GM18858 (cell line): ENCODE data around the gene DCHS1.

Experiments used
- ATAC-seq: cut with Tn5 transposase; IDR thresholded peaks from one replicate; pipeline ENCODE4 v1.9.1; 2021; ENCODE audit not compliant: unreplicated experiment

Gene DCHS1

DNA sequence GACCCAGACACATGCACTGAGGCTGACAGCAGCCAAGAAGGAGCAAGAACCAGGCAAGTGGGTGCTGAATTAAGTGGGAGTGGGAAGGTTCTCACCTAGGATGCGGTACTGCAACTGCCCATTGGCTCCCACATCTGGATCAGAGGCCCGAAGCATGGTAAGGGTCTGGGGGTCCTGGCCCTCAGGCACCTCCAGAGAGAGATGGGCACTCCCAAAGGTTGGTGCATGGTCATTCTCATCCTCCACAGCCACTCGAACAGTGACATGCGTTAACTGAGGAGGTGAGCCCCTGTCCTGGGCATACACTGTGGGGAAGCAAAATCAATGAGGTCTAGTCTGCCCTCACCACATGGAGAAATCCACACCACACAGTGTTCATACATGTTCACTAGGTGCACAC, 27.1 kb downstream of the DCHS1 start:
- ATAC-seq, result no peak

DNA sequence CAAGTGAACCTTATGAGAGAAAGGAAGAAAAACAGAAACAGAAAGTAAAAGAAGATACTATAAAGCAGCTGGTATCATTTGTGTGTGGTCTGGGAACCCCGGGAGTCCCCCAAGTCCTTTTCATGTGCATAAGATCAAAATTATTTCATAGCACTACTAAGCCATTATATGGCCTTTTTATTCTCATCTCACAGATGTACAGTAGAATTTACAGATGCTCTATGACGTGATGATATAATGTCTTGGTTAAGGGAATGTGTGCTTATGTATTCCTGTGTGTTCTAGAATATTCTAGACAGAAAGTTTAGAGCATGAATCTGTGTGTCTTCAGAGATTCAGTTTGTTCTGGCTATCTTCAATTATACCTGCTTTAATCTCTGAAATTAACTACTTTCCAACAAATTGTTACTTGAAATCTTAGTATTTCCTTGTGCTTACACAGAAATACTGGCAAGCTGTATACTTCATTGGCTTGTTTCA, 27.8 kb downstream of the DCHS1 start:
- ATAC-seq, result peak; percentile 89

GRCh38 chr11:6626971-6627761, 28.4 kb downstream of the DCHS1 start:
- no peak for ATAC-seq

DNA sequence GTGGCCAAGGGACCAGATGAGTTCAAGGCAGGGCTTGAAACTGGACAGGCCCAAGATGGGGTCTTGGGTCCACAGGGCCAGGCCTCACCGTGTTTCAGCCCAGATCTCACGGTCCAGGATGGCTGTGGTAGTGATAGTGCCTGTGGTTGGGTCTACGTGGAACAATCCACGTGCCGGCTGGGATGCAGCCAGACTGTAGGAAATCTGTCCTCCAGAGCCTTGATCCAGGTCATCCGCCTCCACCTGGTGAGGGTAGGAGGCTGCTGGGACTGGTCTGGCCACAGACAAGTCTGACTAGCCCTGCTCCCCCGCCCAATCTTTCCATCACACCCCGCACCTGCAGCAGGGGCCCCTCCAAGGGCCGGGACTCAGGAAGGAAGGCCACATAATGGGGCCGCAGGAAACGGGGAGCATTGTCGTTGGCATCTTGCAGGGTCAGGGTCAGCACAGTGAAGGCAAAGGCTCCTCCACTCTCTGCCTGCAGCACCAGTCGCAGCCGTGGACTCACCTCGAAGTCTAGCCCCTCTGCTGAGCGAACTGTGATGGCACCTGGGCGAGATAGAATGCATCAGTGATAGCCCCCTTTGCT, 29.7 kb downstream of the DCHS1 start:
- ATAC-seq, result no peak

DNA sequence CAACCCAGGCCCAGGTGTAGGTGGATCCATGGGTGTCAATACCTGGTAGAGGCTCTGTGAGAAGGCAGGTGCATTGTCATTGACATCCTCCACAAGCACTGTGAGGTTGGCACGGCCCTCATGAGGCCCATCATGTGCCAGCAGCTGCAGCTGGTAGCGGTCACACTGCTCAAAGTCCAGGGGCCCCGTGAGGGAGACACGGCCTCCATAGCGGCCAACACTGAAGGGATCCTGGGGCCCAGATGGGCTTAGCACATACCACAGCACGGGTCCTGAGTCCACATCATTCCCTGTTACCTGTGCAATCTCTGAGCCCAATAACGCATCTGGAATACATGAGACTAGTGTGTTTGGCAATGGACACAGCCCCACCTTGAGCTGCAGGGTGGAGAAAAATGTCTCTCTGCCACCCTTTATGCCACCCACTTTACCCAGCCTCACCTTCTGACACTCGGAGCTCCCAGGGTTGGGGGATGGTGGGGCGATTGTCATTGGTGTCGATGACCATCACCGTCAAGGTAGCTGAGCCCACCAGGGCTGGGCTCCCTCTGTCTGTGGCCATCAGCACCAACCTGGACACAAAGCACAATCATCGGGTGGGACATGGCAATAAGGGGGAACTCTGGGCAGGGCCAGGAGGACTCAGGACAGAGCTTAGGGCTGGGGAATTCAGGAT, 30.3 kb downstream of the DCHS1 start:
- ATAC-seq, result no peak

DNA sequence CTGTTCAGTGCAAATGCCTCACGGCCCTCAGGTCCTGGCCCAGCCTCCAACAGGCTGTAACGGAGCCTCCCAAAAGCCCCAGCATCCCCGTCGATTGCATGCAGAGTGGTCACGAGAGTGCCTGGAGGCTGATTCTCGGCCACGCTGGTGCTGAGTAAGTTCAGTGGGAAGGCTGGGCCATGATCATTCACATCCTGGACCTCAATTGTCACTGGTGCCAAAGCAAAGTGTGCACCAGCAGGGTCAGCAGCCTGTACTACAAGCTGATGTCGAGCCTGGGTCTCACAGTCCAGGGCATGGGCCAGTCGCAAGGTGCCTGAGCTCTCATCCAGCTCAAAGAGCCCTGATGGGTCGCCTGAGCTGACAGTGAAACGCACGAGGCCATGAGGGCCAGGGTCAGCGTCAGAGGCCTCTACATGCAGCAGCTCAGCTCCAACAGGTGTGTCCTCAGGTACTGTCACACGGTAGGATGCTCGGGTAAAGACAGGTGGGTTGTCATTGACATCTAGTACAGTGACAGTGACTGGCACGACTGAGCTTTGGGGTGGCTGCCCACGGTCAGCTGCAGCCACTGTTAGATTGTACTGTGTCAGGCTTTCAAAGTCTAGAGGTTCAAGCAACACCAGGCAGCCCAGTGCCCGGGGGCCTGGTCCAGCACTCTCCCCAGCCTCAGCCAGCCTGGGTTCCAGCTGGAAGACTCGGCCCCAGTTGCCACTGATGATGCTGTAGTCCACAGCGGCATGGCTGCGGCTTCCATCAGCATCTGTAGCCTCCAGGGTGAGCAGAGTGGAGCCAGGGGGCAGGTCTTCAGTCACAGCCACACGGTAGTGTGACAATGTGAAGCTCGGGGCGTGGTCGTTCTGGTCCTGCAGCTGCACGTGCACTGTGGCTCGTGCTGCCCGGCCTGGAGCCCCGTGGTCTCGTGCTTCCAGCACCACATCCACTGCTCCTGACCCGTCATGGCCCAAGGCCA, 31.9 kb downstream of the DCHS1 start:
- ATAC-seq, result no peak

DNA sequence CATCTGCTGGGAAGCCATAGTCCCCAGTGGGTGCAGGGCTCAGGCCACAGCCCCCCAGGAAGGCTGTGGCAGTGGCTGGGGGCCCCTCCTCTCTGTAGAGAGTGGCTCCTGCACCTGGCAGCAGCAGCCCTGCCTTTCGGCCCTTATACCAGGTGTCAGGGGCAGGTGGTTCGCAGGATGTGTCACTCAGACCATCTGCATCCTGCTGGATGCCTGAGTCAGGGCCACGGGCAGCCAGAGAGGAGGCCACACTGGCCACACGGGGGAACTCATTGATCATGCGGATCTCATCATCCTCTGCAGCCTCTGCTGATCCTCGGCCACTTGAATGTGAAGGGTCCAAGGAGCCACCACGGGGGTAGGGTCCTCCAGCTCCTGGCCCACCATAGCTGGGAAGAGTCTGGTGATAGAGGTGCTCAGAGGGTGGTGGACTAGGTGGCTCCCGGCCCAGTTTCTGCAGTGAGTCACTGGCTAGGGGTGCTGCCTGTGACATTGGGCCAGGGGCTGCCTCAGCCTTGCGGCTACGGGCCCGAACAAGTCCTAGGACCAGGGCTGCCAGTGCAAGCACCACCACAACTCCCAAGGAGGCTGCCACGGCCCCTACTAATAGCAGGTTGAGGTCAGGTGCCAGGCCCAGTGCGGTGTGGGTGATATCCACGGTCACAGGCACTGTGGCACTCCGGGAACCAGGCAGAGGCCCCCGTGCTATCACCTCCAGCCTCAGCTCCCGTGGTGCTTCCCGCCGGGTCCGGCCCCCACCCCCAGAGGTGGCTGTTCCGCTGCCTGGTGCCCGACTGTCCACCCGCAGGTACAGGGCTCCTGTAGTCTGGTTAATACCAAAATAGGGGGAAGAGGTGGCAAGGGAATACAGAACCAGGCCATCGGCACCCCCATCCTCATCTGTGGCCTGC, 33.1 kb downstream of the DCHS1 start:
- ATAC-seq, result no peak

DNA sequence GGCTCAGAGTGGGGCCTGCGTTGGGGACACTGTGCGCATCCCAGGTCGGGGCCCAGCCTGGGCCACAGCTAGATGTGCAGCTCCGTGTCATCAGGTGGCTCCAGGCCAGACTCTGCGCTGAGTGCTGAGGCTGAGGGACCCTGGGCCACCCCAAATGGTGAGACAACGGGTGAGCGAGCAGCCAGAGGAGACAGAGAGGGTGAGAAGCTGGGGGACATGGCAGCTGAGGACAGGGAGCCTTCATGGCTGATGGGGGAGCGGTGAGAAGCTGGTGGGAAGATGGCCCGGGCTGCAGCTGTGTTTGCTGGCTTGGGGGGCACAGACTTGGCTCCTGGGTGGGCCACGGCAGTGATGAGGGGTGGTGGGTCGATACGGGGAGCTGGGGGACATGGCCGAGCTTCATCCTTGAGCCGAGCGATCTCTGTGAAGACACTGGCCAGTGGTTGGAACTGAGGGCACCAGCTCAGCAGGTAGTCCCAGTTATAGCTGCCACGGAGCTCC, 33.8 kb downstream of the DCHS1 start:
- ATAC-seq, result no peak

GRCh38 chr11:6620636-6621035, 35.0 kb downstream of the DCHS1 start:
- ATAC-seq, result no peak

DNA sequence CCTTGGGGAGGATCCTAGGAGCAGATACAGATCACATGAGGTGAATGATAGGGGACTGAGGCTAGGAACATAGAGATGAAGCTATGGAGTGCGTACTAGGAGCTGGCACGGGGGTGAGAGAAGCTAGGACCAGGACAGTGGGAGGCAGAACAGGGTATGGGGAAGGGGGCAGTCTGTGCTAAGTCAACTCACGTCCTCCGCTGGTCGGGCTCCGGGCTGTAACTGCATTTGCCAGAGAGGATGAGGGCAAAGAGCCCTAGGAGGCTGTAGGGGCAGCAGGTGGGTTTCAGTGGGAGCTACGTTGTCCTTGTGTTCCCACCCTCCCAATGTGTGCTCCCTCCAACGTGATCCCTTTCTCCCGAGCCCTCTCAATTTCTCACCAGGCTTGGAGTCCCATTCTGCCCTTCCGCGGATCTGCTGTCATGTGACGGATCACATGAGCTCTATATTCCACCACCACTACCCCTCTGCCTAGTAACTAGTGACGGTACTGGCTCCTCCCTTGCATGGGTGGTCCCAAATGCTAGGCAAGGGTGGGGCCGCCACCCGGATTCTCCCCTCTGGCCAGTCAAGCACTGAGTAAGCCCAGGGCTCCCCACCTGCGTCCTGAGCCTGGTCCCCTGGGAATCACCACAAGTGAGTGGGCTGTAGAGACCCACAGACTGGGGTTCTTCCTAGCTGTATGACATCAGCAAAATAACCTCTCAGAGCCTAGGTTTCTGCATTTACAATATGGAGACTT, 36.4 kb downstream of the DCHS1 start, which contains the start of gene TPP1:
Gene TPP1 (minus strand): TSS at position 419 of the 742 bp plus-strand sequence. CDS start 22 bp downstream, at position 397.
- ATAC-seq, result peak; percentile 97

- ATAC-seq, result no peak
Measured at GRCh38 chr11:6618117-6619003, 37.2 kb downstream of the DCHS1 start.

GRCh38 chr11:6617315-6617781, 38.3 kb downstream of the DCHS1 start:
- ATAC-seq, result no peak

- ATAC-seq, result no peak
Measured at GRCh38 chr11:6616596-6617250, 38.9 kb downstream of the DCHS1 start.

GRCh38 chr11:6615882-6616585, 39.6 kb downstream of the DCHS1 start:
- no peak for ATAC-seq

DNA sequence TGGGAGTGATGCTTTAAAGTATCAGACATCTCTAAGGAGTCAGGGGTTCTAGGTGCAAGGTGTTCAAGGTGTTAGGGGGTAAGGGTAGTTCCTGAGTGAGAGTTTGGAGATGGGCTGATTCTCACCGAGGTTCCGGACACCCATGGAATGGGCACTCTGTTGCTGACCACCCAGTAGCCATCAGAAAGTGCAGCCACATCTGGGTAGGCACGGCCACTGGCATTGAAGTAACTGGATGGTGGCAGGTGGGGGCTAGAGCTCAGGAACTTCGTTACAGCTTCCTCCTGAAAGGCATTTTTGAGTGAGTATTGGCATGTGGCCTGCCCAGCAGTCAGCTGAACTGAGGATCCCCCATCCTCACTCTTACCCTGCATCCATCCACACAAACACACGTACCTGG, 40.6 kb downstream of the DCHS1 start:
- no peak for ATAC-seq

GRCh38 chr11:6614446-6614845, 41.2 kb downstream of the DCHS1 start:
- ATAC-seq, result no peak

DNA sequence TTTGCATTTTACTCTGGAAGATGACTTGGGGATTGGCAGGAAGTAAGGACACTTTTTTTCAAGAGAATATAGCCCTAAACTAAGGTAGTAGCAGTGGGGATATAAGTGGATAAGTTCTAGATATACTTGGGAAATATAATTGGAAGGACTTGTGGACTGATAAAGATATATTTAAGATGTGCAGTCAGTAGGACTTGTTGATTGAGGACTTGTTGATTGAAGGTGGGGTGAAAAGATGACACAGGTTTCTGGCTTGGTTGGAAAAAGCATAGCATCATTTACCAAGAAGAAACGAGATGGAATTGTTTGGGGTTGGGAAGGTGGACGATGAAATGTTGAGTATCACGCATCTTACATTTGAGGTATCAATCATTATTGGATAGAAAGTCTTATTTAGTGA, 42.1 kb downstream of the DCHS1 start:
- no peak for ATAC-seq
